Measurements from ENCODE around the gene MRGPRD. TPM values are rescaled to one million over a fixed set of nuclear protein-coding genes. Genes with fewer than 3 reads are reported as not detected.

MRGPRD gene
- total RNA-seq, 1 experiment from 2014 or later, result not detected

- intact Hi-C loops (cut with micrococcal nuclease), result no loop called here
- RAD21 ChIA-PET (ENCODE audit: low non-redundant PET in 1 of 2, low total read pairs in 2 of 2, uncharacterized antibody in 2 of 2, unreplicated experiment in 2 of 2), result no interaction called here
- DNase-seq (ENCODE audit: low read depth, low spot score) (no peak), ATAC-seq (no peak)
- H3K79me2 ChIP-seq (ENCODE audit: insufficient read depth, low read length), result no peaks in the 10 kb centered on the region
- H2AFZ ChIP-seq (ENCODE audit: low read depth, low read length, poor library complexity, severe bottlenecking), result no peak overlapping the region
- no peaks in the 10 kb centered on the region for H3K9me2 ChIP-seq (ENCODE audit: insufficient read depth)
- no peaks in the 10 kb centered on the region for H3K36me3 ChIP-seq (ENCODE audit: control insufficient read depth in 1 of 2, insufficient read depth in 2 of 2, low read length in 2 of 2)
- CTCF ChIA-PET, result interaction anchor here (1.2 kb wide), 1 partner anchor 84 kb away, joined by 3 read pairs; no protein-coding TSS in a partner anchor
- no peak overlapping the region for H3K4me2 ChIP-seq (ENCODE audit: low read length)
- H3K27ac ChIP-seq (ENCODE audit: low read depth, low read length), result no peak overlapping the region
- H3K9me3 ChIP-seq (ENCODE audit: control insufficient read depth in 1 of 2, insufficient read depth in 1 of 2, low read depth in 1 of 2, low read length in 2 of 2), result peaks cover 0 to 3% of the 10 kb centered on the region in 2 experiments; a peak in 1 of 4 replicates
- H4K20me1 ChIP-seq (ENCODE audit: insufficient read depth), result no peaks in the 10 kb centered on the region
- no peaks in the 10 kb centered on the region; a peak in 1 of 4 replicates for H3K4me1 ChIP-seq (ENCODE audit: control insufficient read depth in 1 of 2, insufficient read depth in 2 of 2, low read length in 2 of 2)
- H3K4me3 ChIP-seq (replicated peaks in 1 of 2; ENCODE audit: low read depth in 1 of 2, low read length in 2 of 2), result no peak overlapping the region
- BruUV-seq (replicated peaks), result no TSS peak
- no peak overlapping the region for H3K9ac ChIP-seq (ENCODE audit: low read length)
- H3K27me3 ChIP-seq (ENCODE audit: insufficient read depth, low read length), result no peaks in the 10 kb centered on the region
- POLR2A ChIA-PET, result no interaction called here
- no peak for TF ChIP-seq CBX3 (IDR thresholded peaks at IDR 0.05; ENCODE audit: low read depth)
- no peak for TF ChIP-seq EZH2 (IDR thresholded peaks at IDR 0.05)
- no peak for TF ChIP-seq ZBTB33 (IDR thresholded peaks at IDR 0.05; ENCODE audit: extremely low read depth, insufficient replicate concordance, low read length)
- TF ChIP-seq ELF1 (IDR thresholded peaks at IDR 0.05; ENCODE audit: borderline replicate concordance, low read depth), result no peak
- TF ChIP-seq JUND (IDR thresholded peaks at IDR 0.05), result no peak
- TF ChIP-seq RAD21 (IDR thresholded peaks at IDR 0.05; ENCODE audit: low read depth), result no peak
- no peak for TF ChIP-seq SIN3A (IDR thresholded peaks at IDR 0.05; ENCODE audit: low read depth)
- TF ChIP-seq EGR1 (IDR thresholded peaks at IDR 0.05; ENCODE audit: low read depth), result no peak
- TF ChIP-seq ZNF274 (IDR thresholded peaks at IDR 0.05; ENCODE audit: low read depth, low read length), result no peak
- no peak for TF ChIP-seq REST (IDR thresholded peaks at IDR 0.05; ENCODE audit: low read depth)
These were observed 20.3 kb downstream of the MRGPRD start for GRCh38 chr11:68960294-68961071.

Measured in HCT116 (cell line).